Measurements from ENCODE around the gene GLP1R.

Gene GLP1R

GRCh38 chr6:39107034-39107433 lies 58.5 kb downstream of the GLP1R start:
- TF ChIP-seq CTCF (IDR thresholded peaks at IDR 0.05) = no peak

- no peak for TF ChIP-seq CTCF (IDR thresholded peaks at IDR 0.05)
Observed at GRCh38 chr6:39107641-39108040, 59.1 kb downstream of the GLP1R start.

- TF ChIP-seq CTCF (IDR thresholded peaks at IDR 0.05) = no peak
Observed at GRCh38 chr6:39108041-39108839, 59.7 kb downstream of the GLP1R start.

GRCh38 chr6:39111280-39111679 lies 62.7 kb downstream of the GLP1R start:
- no peak for TF ChIP-seq CTCF (IDR thresholded peaks at IDR 0.05)

- no peak for TF ChIP-seq CTCF (IDR thresholded peaks at IDR 0.05)
Observed at GRCh38 chr6:39113788-39114187, 65.2 kb downstream of the GLP1R start.

GRCh38 chr6:39114388-39114703 lies 65.8 kb downstream of the GLP1R start:
- TF ChIP-seq CTCF (IDR thresholded peaks at IDR 0.05) = no peak

GRCh38 chr6:39114704-39115599 lies 66.4 kb downstream of the GLP1R start, which contains the start of gene SAYSD1:
Gene SAYSD1, minus strand, starts transcription at chr6:39115186. Its CDS starts 97 bp downstream, at chr6:39115089.
- TF ChIP-seq CTCF (IDR thresholded peaks at IDR 0.05) = no peak

All from LNCAP (cell line).